Body of pancreas (tissue), 4 donors: Measurements from ENCODE around the gene MEGF9. TPM values are rescaled to one million over a fixed set of nuclear protein-coding genes. Genes with fewer than 3 reads are reported as not detected.

Source experiments
- ATAC-seq: fragments of 150-250 bp; one replicate; pipeline ENCODE4 v1.9.1; 2016
- DNase-seq, 4 donors: peaks; one replicate each; pipeline ENCODE4 v3.0.0-alpha.2; 2019
- H3K27ac ChIP-seq, 4 donors: fragments of 200-600 bp; sonication (generic); 1 replicate in 3 of 4; 2 replicates in 1 of 4; pipeline versions ENCODE4 v1.5.1 to v1.6.1; 2016 to 2019; ENCODE audit warnings: mild to moderate bottlenecking in 1 of 4, mixed read lengths in 1 of 4, moderate library complexity in 1 of 4
- H3K27me3 ChIP-seq, 2 donors: fragments of 200-600 bp; sonication (generic); one replicate each; pipeline ENCODE4 v1.6.0; 2016; ENCODE audit warnings: mild to moderate bottlenecking in 1 of 2
- H3K36me3 ChIP-seq, 2 donors: fragments of 200-600 bp; sonication (generic); replicated peaks in 1 of 2; 2 replicates each; pipeline ENCODE4 v1.5.1; 2016; ENCODE audit warnings: low read depth in 2 of 2; ENCODE audit not compliant: insufficient read depth in 1 of 2
- H3K4me1 ChIP-seq: fragments of 200-600 bp; sonication (generic); one replicate; pipeline ENCODE4 v1.6.0; 2016
- H3K4me3 ChIP-seq, 2 donors: fragments of 200-600 bp; sonication (generic); 1 replicate in 1 of 2; 2 replicates in 1 of 2; pipeline ENCODE4 v1.5.1; 2016 to 2019
- H3K9me3 ChIP-seq, 3 donors: fragments of 200-600 bp; sonication (generic); 1 replicate in 2 of 3; 2 replicates in 1 of 3; pipeline ENCODE4 v1.5.1; 2016
- POLR2A ChIP-seq, 3 donors: fragments of 450-650 bp; IDR thresholded peaks; one replicate each; pipeline ENCODE4 v1.6.1; 2016; ENCODE audit warnings: antibody characterized with exemption in 3 of 3, mild to moderate bottlenecking in 2 of 3
- WGBS, 2 donors: methylation state at CpG; one replicate each; pipeline ENCODE4 v1.1.5; 2017; 5-methylcytosine and 5-hydroxymethylcytosine counted together
- intact Hi-C: fragments of 100-400 bp; cut with DNase I; formaldehyde crosslinking; loops from one replicate; pipeline ENCODE4 v1.15.1; 2023
- total RNA-seq, 2 donors: library from RNA; depleted of rRNA; stranded (reverse); fragments of >200 nt; gene quantifications; one replicate each; pipeline ENCODE4 v1.1.0, GENCODE V29; 2016
- TF ChIP-seq, protein P1 (sequence below), 7 experiments: fragments of 450-650 bp in 4 of 7; fragments of 200-600 bp in 3 of 7; sonication (generic) in 3 of 7; IDR thresholded peaks; one replicate each; pipeline ENCODE4 v1.5.1; 2016 to 2019; ENCODE audit warnings: antibody characterized with exemption in 7 of 7

The MEGF9 gene
- total RNA-seq, 2 donors from 2014 or later: 9.6 to 9.9 TPM

DNA sequence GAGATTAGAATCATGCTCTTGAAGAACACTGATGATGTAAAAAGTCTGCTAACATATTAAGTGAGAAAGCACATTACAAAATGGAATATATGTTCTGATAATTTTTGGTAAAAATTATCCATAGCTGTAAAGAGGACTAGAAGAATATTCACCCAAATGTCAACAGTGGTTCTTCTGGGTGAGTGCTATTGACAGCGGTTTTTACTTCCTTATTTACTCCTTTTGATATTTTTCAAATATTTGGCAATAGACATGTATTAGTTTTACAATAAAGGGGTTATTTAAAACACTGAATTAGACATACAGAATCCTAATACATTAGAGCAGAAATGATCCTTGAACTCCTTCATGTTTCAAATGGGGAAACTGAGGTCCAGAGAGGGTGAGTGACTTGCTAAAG lies 26.9 kb upstream of the MEGF9 start:
- no peaks in the 10 kb centered on the region for H3K9me3 ChIP-seq
- no peak for TF ChIP-seq POLR2A (IDR thresholded peaks at IDR 0.05)
- TF ChIP-seq, protein P1, sequence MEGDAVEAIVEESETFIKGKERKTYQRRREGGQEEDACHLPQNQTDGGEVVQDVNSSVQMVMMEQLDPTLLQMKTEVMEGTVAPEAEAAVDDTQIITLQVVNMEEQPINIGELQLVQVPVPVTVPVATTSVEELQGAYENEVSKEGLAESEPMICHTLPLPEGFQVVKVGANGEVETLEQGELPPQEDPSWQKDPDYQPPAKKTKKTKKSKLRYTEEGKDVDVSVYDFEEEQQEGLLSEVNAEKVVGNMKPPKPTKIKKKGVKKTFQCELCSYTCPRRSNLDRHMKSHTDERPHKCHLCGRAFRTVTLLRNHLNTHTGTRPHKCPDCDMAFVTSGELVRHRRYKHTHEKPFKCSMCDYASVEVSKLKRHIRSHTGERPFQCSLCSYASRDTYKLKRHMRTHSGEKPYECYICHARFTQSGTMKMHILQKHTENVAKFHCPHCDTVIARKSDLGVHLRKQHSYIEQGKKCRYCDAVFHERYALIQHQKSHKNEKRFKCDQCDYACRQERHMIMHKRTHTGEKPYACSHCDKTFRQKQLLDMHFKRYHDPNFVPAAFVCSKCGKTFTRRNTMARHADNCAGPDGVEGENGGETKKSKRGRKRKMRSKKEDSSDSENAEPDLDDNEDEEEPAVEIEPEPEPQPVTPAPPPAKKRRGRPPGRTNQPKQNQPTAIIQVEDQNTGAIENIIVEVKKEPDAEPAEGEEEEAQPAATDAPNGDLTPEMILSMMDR (IDR thresholded peaks at IDR 0.05): no peak
- no peak for ATAC-seq
- no peak for DNase-seq
- no peak overlapping the region for H3K4me3 ChIP-seq
- intact Hi-C loops: no loop called here
- 35 to 40% methylated on average over 1 of the region's 1 CpG for WGBS, 2 donors
- H3K36me3 ChIP-seq: no peaks in the 10 kb centered on the region
- no peak overlapping the region for H3K27ac ChIP-seq
- H3K4me1 ChIP-seq: peaks cover 1% of the 10 kb centered on the region
- no peaks in the 10 kb centered on the region for H3K27me3 ChIP-seq

DNA sequence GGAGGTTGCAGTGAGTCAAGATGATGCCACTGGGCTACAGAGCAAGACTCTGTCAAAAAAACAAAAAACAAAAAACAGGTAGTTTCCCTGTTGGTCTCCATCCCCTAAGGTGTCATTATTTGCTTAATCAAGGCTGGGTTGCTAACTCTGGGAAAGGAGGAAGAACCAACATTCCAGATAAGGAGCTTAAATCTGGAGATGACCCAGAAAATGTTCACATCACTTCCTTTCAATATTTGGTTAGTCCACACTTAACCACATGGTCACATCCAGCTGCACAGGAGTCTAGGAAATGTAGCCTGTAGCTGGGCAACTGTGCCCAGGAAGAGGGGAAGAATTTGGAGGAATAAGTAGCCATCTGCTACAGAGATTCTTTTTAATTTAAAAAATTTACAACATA lies 25.9 kb upstream of the MEGF9 start:
- Histone ChIP-seq H3K4me1 (peaks cover 12% of the 10 kb centered on the region), H3K27ac (no peak overlapping the region), H3K9me3 (no peaks in the 10 kb centered on the region), H3K27me3 (no peaks in the 10 kb centered on the region), H3K4me3 (no peak overlapping the region), H3K36me3 (no peaks in the 10 kb centered on the region)
- intact Hi-C loops: no loop called here
- ATAC-seq (no peak), DNase-seq (no peak)
- TF ChIP-seq, protein P1 (IDR thresholded peaks at IDR 0.05): no peak
- no peak for TF ChIP-seq POLR2A (IDR thresholded peaks at IDR 0.05)

DNA sequence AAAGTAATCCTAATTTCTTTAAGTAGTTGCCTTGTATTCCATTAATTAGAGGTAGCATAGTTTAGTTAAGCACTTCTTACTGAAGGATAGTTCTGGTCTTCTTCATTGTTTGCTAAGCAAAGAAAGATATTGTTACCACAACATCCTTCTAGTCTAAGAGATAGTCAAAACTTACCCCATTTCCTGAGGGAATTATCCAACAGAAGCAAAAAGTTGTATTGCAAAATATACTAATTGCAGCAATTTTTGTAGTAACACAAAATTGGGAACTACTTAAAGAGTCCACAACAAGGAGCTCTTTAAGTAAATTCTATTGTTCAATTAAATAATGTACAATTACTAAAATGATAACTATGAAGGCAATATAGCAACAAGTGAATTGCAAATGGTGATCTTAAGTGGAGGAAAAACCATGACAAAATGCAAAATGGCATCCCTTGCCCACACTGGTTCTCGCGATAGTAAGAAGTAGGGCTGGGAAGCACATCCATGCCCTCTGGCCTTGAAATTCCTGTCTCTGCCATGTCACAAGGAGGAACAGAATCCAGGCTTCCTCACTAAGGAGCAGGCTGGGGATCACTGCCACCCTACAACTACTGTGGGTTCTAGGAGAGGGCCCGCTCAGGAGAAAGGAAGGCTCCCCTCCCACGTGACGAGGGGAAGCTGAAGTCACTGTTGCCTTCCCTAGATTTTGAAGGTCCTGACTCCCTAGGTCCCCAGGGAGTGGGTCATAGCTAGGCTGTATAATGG lies 23.3 kb upstream of the MEGF9 start:
- no peak overlapping the region for H3K4me3 ChIP-seq
- no peak for ATAC-seq
- intact Hi-C loops: no loop called here
- no peaks in the 10 kb centered on the region for H3K9me3 ChIP-seq
- no peaks in the 10 kb centered on the region for H3K36me3 ChIP-seq
- no peaks in the 10 kb centered on the region for H3K27me3 ChIP-seq
- no peak for DNase-seq
- H3K27ac ChIP-seq: no peak overlapping the region
- H3K4me1 ChIP-seq: peaks cover 29% of the 10 kb centered on the region
- TF ChIP-seq POLR2A (IDR thresholded peaks at IDR 0.05): no peak
- TF ChIP-seq, protein P1 (IDR thresholded peaks at IDR 0.05): no peak
- WGBS, 2 donors: 72 to 92% methylated on average over 5 of the region's 5 CpGs

DNA sequence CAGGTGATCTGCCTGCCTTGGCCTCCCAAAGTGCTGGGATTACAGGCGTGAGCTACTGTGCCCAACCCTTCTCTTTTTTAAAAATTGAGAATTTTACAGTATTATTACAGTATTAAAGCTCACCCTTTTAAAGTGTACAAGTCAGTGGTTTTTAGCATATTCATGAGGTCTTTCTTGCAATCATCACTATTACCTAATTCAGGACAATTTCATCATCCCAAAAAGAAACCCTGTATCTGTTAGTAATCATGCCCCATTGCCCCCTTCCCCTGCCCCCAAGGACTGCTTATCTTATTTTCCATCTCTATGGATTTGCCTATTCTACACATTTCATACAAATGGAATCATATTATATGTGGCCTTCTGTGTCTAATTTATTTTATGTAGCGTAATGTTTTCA lies 22.6 kb upstream of the MEGF9 start:
- WGBS, 2 donors: 79 to 84% methylated on average over 2 of the region's 2 CpGs
- peaks cover 32% of the 10 kb centered on the region for H3K4me1 ChIP-seq
- no peak overlapping the region for H3K4me3 ChIP-seq
- intact Hi-C loops: no loop called here
- DNase-seq (no peak), ATAC-seq (no peak)
- TF ChIP-seq POLR2A (IDR thresholded peaks at IDR 0.05): no peak
- TF ChIP-seq, protein P1 (IDR thresholded peaks at IDR 0.05): no peak
- H3K27me3 ChIP-seq: no peaks in the 10 kb centered on the region
- no peaks in the 10 kb centered on the region for H3K9me3 ChIP-seq
- no peaks in the 10 kb centered on the region for H3K36me3 ChIP-seq
- no peak overlapping the region for H3K27ac ChIP-seq
